Measurements from ENCODE around the gene UBE4A. TPM values are rescaled to one million over a fixed set of nuclear protein-coding genes. Genes with fewer than 3 reads are reported as not detected.

The UBE4A gene
- total and polyA plus RNA-seq, 10 of the 15 experiments (the other 5 are each of a cell fraction or from before 2014, with no cell fraction given): 6.2 to 39.6 (median 30.3) TPM

DNA sequence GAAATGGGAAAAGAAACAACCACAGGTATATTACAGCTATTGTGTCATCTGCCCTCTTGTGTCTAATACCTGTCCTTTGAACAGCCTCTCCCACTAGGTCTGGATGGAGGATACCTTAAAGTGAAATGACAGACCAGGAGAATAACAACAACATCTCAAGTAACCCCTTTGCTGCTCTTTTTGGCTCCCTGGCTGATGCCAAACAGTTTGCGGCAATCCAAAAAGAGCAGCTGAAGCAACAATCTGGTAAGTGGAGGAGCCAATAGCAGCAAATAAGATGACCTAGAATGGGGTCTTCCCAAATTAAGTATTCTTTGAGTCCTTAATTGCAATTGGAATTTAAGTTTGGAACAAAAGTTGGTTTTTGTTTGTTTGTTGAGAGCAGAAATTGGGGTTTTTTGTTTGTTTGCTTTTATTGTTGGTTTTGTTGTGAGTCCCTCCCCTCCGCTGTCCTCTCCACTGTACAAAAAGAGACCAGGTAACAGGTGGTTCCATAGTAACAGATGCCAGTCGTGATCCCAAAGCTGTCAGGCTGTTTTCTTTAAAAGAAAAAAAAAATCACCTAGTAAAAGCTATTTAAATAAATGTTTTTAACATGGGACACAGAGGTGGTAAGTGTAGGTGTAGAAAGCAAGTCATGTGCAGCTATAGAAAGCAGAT lies 5.7 kb downstream of the UBE4A start (continued):
- no peak for TF ChIP-seq CTCF (IDR thresholded peaks at IDR 0.05 in 2 of 3, conservative IDR thresholded peaks at IDR 0.05 in 1 of 3; ENCODE audit: control insufficient read depth in 2 of 3, extremely low read depth in 1 of 3, insufficient read depth in 1 of 3, low read depth in 3 of 3, low read length in 3 of 3)

DNA sequence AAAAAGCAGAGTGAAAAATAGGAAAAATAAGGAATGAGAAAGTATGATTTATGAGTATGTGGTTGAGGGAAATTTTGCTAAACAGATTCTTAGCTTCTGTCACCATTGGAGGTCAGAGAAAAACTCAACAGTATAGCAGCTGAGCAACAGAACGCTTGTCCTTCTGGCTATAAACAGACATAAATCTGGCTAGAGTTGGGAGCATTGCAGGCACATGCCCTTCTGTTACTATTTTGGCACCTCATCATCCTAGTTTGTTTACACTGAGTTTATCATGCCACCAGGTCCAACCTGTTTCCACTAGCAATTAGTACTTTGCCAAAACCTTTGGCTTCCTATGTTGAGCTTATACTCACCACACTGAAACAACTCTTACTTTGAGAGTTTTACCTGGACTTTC lies 6.9 kb downstream of the UBE4A start:
- 100% methylated on average over 1 of the region's 1 CpG for WGBS (ENCODE audit: insufficient coverage, insufficient replicate concordance, low lambda C conversion rate, missing lambda C conversion rate)
- Histone ChIP-seq H3K36me3 (ENCODE audit: control insufficient read depth in 2 of 2, insufficient read depth in 2 of 2, low read length in 1 of 2) (peaks cover 7 to 20% of the 10 kb centered on the region in 2 experiments), H3K27me3 (replicated peaks in 1 of 2; ENCODE audit: control insufficient read depth in 2 of 2, insufficient read depth in 2 of 2, low read length in 1 of 2) (no peaks in the 10 kb centered on the region), H3K9me3 (replicated peaks; ENCODE audit: control insufficient read depth, insufficient read depth, low read length) (no peaks in the 10 kb centered on the region), H3K9ac (ENCODE audit: control insufficient read depth, insufficient read depth, low read length) (no peak overlapping the region), H4K20me1 (ENCODE audit: control insufficient read depth, insufficient read depth) (no peaks in the 10 kb centered on the region), H3K4me1 (ENCODE audit: control insufficient read depth, insufficient read depth, low read length) (no peaks in the 10 kb centered on the region), H3K27ac (ENCODE audit: control insufficient read depth, insufficient read depth) (no peak overlapping the region), H3K4me3 (no peak overlapping the region), H2AFZ (ENCODE audit: control insufficient read depth, low read depth, low read length) (no peak overlapping the region), H3K4me2 (ENCODE audit: control insufficient read depth, insufficient read depth) (no peak overlapping the region), H3K79me2 (ENCODE audit: control insufficient read depth, insufficient read depth, low read length) (peaks cover 11% of the 10 kb centered on the region)
- POLR2A ChIA-PET: interaction anchor here (0.6 kb wide), 2 partner anchors 64 to 235 kb away, joined by 3 to 5 read pairs; no protein-coding TSS in a partner anchor
- no TSS peak for BruUV-seq (replicated peaks)
- RAD21 ChIA-PET (ENCODE audit: unreplicated experiment): no interaction called here
- in situ Hi-C loops (cut with MboI): no loop called here
- ATAC-seq (no peak), FAIRE-seq (no peak), DNase-seq (ENCODE audit: low read depth, low spot score) (no peak)
- intact Hi-C loops (cut with micrococcal nuclease; ENCODE audit: unreplicated experiment): no loop called here
- SMC1A ChIA-PET (ENCODE audit: uncharacterized antibody, unreplicated experiment): interaction anchor here (0.7 to 1.2 kb wide), 5 partner anchors 14 to 168 kb away, joined by 3 to 4 read pairs (median 3); no protein-coding TSS in a partner anchor
- CTCF ChIA-PET: interaction anchor here (0.8 kb wide), 1 partner anchor 168 kb away, joined by 3 read pairs; no protein-coding TSS in a partner anchor
- TF ChIP-seq POLR2AphosphoS2 (IDR thresholded peaks at IDR 0.05; ENCODE audit: low read depth, low read length): no peak
- TF ChIP-seq ETV6 (conservative IDR thresholded peaks at IDR 0.05 in 1 of 2, IDR thresholded peaks at IDR 0.05 in 1 of 2; ENCODE audit: borderline replicate concordance in 1 of 2, low read depth in 1 of 2): no peak
- no peak for TF ChIP-seq TBL1XR1 (IDR thresholded peaks at IDR 0.05; ENCODE audit: low read depth, low read length)
- no peak for TF ChIP-seq BACH1 (IDR thresholded peaks at IDR 0.05; ENCODE audit: borderline replicate concordance)
- TF ChIP-seq PML (IDR thresholded peaks at IDR 0.05; ENCODE audit: low read length): no peak
- TF ChIP-seq WRNIP1 (IDR thresholded peaks at IDR 0.05; ENCODE audit: borderline replicate concordance, low read depth, low read length): no peak
- no peak for TF ChIP-seq SUPT20H (IDR thresholded peaks at IDR 0.05; ENCODE audit: borderline replicate concordance, control insufficient read depth, low read depth, low read length)
- no peak for TF ChIP-seq HCFC1 (IDR thresholded peaks at IDR 0.05; ENCODE audit: low read length)
- no peak for TF ChIP-seq ZNF622 (IDR thresholded peaks at IDR 0.05)
- TF ChIP-seq EP300 (IDR thresholded peaks at IDR 0.05; ENCODE audit: borderline replicate concordance in 1 of 2, control insufficient read depth in 1 of 2, low read depth in 2 of 2, low read length in 2 of 2): no peak
- no peak for TF ChIP-seq GATAD2B (conservative IDR thresholded peaks at IDR 0.05; ENCODE audit: low read depth)
- no peak for TF ChIP-seq KAT2A (conservative IDR thresholded peaks at IDR 0.05; ENCODE audit: control insufficient read depth, low read depth, low read length)
- TF ChIP-seq, protein P1, sequence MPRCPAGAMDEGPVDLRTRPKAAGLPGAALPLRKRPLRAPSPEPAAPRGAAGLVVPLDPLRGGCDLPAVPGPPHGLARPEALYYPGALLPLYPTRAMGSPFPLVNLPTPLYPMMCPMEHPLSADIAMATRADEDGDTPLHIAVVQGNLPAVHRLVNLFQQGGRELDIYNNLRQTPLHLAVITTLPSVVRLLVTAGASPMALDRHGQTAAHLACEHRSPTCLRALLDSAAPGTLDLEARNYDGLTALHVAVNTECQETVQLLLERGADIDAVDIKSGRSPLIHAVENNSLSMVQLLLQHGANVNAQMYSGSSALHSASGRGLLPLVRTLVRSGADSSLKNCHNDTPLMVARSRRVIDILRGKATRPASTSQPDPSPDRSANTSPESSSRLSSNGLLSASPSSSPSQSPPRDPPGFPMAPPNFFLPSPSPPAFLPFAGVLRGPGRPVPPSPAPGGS (IDR thresholded peaks at IDR 0.05; ENCODE audit: borderline replicate concordance, insufficient read depth, low read depth, low read length, poor library complexity, severe bottlenecking): no peak
- TF ChIP-seq KDM1A (IDR thresholded peaks at IDR 0.05; ENCODE audit: borderline replicate concordance): no peak
- no peak for TF ChIP-seq PBX3 (IDR thresholded peaks at IDR 0.05; ENCODE audit: insufficient replicate concordance, low read depth, low read length)
- no peak for TF ChIP-seq CREB1 (IDR thresholded peaks at IDR 0.05; ENCODE audit: low read depth)
